Measurements from ENCODE around the gene GARS1.

GARS1 gene

DNA sequence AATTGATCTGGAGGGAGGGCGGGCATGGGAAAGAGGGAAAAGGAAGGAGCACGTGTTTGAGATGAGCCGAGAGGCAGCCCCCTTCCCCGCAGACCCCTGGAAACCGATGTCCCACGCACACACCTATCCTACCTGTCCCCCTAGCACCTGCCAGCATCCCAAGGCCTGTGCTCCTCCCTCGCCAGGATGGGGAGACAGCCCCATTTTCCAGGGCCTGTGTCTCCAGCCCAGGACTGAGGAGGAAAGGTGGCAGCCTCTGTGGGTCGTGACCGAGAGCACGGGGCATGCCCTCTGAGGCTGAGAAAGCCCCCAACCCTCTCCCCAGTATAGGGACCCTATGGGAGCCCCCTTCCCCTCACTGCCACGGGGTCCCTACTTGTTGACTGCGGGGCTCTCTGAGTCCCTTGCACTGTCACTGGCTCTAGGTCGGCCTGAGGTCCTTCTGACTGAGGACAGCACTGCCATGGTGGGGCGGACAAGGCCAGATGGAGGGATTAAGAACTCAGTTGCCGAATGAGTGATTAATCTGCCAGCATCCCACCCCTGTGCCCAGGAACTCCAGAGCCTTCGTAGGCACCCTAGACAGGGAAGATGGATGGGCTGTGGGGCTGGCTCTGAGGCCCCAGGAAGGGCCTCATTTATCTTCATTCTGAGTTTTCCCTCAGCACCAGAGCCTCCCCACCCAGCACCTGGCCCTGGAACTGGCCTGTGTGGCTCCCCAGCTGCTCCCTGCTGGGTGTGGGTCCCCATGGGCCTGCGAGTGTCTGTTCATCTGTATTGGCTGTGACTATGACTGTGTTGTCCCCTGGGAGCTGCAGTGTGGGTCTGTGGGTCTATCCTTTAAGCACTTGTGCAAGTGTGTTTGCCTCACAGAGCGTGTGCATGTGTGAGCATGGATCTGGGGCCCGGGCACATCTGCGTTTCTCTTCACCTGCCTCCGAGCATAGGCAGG is 61.6 kb downstream of the GARS1 start:
- no peak for DNase-seq

DNA sequence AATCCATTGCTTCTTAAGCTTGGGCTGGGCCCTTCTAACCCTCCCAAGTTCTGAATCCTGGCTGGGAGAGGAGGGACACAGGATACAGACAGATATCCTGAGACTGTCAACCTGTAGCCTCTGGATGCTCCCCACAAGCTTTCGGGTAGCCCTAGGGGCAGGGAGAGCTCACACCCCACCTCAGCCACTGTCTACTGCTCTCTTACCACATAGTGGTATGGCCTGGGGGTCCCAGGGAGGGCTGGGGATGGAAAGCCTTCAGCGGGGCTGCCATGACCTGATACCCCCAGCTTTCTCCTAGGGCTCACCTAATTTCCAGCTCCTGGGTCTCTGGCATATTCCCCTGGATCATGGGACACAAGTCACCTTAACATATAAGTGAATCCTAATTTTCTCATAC is 62.5 kb downstream of the GARS1 start:
- DNase-seq: no peak

DNA sequence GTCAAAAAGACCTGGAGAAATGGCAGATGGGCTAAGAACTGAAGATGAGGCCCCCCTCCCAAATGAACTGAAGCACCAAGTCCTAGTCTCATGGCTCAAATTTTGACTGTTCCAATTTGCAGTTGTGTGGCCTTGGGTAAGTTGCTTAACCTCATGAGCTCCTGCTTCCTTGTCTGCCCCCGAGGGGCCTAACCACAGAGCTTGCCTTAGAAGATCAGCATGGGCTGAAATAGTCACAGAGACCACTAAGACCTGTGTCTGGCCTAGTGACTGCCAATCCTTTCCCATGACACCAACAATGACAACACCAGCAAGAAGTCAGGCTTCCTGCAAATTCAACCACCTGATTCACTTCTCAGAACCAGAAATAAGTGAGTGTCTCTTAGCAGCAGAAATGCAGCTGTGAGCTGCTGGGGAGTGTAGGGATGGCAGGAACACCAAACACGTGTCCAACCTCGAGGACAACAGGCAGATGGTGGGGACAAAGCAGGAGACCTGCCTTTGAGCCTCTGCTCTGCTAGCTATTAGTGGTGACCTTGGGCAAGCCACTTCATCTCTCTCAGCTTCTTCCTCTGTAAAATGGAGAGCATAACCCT is 63.9 kb downstream of the GARS1 start:
- DNase-seq: no peak

DNA sequence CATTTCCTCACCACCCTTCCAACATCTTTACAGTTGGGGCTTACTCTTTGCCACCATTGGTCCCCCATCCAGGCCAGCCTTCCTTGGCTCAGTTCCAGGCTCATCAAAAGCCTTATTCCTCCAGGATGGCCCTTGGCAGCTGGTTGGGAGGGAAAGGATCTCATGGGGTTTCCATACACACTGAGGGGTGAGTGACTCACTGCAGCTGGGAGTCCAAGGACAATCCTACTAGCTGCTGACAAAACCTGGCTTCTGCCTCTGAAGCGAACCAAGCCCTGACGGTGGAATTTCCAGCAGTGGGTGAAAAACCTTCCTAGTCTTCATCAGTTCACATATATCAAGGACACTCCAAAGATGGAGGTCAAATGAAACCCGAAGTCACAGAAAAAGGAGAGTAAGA is 64.6 kb downstream of the GARS1 start:
- no peak for DNase-seq

DNA sequence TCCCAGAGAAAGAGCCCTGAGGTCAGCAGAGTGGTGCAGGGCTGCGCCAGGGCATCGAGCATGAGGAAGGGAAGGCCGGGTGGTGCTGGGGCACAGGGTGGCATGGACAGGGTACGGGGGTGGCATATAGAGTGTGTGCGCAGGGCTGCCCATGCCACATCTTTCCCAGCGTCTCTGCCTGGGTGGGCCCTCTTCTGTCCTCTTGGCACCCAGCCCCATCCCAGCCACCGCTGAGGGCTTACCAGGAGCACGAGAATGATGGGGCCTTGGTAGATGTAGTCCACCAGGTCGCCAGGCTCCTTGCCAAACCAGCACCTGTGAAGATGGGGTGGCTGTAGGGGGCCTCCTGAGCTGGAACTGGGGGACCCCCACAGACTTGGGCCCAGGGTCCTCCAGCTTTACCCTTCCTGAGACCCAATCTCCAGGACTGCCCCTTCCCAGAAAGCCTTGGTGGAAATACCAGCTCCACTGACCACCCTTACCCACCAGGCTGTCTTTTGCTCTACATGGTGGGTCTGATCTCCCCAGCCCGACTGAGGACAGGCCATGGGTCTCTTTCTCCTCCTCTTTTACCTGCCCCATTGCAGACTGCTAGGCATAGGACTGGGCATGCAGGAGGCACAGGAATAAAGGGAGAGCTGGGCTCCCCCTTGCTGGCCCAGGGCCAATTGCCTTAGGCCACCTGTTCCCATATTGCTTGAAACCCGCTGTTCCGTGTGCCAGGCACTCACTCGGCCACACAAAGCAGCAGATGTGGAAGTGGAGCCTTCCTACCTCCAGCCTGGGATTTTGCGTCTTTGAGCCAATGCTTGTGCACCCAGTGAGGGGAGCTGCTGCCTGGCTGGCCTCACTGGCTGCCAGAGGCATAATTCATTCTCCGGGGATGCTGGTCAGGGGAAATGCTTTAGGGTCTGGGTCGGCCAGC is 65.9 kb downstream of the GARS1 start:
- no peak for DNase-seq

DNA sequence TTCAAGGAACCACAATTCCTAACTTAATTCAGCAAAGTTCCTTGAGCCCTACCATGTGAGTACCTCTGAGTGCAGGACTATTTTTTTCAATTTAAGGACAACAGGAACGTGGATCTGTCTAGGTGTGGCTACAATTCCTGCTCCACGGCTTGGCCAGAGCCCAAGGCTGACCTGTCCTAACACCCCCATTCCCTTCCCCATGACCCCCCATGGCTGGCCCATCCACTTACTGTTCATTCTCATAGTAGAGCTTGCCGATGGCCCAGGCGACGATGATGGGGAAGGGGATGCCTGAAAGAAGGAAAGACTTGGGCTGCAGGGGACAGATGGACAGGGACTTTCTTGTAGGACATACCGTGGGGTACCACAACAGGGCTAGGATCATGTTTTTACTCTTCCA is 67.2 kb downstream of the GARS1 start:
- no peak for DNase-seq

DNA sequence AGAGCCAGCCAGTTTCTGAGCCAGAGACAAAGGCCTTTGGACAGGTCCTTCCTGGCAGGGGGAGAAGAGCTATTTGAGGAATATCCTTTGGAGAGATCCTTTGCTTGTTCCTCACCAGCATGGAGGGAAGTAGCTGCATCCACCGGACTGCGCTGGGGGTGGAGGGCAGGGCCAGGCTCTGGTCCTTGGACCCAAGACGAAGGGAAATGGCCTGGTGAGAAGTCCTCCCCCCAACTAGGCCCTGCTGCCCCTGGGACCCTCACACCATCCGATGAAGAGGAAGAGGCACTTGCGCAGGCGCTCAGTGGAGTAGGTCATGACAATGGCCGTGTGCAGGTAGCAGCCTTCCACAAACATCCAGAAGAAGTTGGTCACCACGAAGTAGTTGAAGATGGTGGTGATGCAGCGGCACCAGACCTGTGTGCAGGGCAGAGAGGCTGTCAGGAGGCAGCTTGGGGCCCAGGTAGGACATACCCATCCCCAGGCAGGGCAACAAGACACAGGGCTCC is 67.8 kb downstream of the GARS1 start:
- DNase-seq: no peak

DNA sequence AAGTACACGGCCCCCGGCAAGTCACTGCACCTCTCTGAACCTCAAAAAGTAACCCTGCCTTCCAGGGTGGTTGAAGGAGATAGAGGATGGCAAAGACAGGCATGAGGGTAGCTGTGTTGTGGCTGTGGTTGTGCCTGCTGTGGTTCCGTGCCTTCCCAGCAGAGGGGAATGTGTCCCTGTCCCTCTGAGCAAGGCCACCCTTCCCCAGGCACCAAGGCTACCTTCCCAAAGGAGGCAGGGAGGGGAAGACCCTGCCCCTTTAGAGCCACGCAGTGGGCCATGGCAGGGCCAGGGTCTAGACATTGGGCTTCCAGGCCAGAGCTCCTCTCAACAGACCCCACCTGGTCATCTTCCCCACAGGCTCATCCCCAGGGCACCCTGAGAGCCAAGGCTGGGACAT is 68.7 kb downstream of the GARS1 start:
- no peak for DNase-seq

DNA sequence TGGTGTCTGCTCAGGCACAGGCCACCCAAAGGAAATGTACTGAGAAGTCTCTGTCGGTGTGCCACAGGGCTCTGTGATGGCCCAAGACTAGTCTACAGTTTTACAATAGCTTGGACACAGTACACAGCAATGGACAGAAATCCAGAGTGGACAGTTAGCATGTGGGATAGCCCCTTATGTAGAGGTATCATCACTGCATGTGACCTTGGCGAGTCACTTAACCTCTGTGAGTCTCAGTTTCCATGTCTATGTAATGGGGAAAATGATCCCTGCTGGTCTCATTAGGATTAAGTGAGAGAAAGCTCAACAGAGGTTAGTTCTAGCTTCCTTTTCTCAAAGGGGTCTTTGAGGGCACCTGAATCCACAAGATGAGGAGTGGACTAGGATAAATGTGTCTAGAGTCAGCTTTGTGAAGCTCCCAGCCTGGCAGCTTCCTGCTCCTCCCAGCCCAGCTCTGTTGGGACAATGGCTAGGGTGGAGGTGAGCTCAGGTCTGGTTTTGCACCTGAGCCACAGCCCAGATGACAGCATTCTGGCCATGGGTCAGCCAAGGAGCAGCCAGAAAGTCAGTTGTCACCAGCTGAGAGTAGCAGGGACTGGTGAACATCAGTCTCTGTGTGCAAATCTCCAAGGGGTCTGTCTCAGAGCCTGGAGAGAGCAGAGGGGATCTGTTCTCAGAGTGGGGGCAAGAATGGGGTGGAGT is 69.7 kb downstream of the GARS1 start:
- no peak for DNase-seq

DNA sequence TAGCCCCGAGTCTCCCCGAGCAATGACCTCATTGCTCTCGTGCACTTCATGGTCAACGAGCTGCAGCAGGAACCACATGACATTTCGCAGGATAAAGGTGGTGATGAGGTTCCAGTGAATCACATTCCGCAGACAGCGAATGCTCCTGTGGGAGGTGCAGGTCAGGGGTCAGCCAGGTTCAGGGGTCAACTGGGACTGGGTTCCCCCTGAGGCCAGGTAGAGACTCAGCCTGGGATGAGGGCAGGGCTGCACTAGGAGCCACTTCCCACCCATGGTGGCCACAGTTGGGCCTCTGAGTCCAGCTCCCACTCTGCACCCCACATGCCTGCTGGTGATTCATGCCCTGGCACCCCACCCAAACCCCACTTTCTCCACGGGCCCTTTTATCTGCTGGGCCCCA is 70.4 kb downstream of the GARS1 start:
- DNase-seq: no peak

DNA sequence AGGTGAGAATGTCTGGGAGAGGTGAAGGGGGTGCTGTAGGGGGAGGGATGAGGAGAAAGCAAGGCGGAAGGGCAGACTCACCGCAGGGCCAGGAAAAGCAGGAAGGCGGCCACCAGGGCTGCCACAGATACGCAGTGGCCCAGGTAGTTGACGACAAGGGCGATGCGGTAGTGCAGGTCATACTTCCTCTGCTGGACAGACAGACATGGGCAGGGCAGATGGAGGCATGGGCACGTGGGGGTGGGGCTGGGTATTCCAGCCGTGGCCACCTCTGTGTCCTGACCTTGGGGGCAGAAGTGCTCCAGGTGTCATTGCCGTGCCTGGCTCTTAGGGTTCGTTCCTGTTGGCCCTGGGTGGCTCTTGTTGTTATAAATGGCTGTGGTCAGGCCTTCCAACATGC is 70.8 kb downstream of the GARS1 start:
- DNase-seq: no peak

DNA sequence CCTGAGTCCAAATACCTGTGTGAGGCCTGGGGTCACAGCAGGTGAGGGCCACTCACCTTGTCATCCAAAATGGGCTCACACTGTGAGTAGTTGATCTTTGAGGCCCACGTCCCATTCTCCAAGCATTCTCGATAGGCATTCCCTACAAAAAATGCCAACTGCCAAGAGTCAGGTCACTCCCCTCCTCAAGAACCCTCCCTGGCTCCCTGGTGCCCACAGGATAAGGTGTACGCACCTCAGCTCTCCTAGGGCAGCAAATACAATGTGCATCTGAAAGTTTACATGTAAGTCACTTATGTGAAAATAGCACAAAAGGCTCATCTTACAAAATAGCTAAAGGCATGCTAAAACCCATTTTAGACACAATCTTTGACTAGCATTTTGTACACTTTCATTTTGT is 72.5 kb downstream of the GARS1 start:
- no peak for DNase-seq

DNA sequence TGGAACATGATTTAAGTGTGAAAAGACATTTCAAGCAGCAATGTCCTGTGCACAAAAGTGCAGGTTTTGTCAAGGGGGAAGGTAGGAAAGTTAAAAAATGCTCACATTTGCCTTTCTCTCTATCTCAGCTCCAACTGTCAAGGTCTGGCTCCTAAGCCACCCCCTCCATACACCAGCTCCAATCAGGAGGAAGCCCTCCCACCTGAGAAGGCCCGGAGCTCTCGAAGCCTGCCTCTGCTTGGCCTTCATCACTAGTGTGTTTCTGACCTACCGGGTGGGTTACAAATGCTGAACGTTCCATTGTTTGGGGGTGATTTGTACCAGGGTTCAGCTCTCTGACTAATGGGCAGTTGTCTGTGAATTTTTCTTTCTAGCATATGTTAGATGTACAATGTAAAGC is 73.4 kb downstream of the GARS1 start:
- DNase-seq: no peak

DNA sequence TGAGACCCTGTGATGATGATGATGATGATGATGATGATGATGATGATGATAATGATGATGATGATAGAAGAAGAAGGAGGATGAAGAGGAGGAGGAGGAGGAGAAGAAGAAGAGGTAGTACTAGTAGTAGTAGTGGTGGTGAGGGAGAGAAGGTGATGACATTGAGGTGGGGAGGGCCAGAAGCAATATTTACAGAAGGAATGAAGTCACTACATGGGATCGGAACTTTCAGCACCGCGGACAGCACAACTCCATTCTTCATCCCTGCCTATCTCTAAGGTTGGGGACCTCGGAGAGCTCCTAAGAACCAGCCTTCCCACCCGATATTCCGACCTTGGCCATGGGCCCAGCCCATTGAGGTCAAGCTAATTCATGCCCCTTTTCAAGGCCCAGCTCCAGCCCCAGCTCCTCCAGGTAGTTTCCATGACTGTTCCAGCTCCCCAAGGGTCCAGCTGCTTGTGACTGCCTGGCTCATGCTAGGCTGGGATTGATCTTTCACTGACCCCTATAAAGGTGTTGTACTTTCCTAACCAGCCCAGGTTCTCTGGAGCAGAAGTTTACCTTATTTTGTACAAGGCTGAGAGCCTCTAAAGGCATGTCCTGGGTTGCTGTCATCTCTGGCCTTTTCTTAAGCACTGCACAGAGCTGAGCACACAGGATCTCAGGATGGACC is 77.3 kb downstream of the GARS1 start:
- no peak for DNase-seq

DNA sequence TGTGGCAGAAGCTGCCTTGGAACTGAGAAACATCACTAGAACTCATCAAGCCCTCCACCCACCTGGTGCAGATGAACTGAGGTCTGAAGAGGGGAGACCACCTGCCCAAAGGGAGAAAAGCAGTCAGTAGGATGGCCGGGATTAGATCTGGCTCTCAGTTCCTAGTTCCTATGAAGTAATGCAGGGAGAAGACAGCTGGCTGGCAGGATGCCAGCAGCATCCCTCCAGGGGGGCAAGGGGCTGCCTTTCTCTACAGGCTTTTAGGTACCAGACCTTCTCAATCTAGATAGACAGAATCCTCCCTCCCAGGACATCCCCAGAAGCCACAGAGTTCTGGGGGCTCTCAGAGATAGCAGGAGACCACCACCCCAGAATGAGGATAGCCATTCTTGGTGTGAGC is 79.7 kb downstream of the GARS1 start:
- no peak for DNase-seq

DNA sequence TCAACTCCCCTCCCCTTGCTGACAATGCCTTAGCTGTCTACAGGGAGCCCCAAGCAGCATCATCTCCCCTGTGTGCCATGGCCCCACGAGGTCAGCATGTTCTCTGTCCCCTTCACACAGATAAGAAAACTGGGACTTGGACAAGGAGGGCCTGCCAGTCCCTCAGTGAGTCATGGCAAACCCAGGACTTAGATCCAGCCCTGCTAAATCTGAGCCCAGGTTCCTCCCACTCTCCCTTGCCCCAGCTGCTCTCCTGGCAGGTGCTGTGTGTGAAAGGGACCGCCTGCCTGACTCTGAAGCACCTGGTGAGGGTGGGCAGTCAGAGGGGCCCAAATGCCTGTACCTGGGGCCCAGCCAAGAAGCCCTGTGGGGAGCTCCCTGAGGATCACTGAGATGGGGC is 80.2 kb downstream of the GARS1 start:
- DNase-seq: no peak

DNA sequence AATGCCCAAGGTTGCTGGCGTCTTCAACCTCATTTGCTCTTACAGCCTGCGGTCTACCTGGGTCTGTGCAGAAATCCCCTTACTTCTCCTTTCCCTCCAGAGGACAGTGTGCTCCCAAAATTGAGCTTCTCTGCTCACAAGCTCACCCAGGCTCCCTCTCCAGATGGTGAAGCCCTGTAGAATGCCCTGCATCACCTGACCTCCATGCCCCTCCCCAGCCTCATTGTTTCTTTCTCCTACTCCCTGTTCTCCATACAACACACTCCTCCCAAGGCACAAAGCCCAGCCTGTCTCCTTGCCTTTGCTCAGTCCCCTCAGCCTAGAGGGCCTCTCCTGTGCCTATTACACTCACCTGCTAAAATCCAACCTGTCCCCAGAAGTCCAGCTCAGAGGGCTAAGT is 84.1 kb downstream of the GARS1 start:
- DNase-seq: no peak

DNA sequence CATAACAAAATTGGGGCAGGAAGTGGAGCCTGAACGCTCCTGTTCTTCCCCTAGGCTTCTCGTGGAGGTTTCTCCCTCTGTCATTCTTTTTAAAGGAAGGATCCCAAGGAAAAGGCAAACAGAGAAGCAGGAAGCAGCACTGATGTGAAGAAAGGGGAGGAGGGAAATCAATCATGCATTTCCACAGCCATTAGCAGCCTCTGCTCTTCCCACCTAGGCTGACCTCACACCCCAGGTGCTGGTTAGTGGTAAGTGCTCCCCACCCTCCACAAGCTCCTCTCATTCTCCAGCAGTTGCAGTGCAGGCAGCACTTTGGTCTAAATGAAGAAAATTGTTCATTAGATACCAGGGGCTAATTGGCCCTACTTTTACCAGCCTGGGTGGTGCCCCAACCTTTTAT is 85.0 kb downstream of the GARS1 start:
- DNase-seq: no peak

DNA sequence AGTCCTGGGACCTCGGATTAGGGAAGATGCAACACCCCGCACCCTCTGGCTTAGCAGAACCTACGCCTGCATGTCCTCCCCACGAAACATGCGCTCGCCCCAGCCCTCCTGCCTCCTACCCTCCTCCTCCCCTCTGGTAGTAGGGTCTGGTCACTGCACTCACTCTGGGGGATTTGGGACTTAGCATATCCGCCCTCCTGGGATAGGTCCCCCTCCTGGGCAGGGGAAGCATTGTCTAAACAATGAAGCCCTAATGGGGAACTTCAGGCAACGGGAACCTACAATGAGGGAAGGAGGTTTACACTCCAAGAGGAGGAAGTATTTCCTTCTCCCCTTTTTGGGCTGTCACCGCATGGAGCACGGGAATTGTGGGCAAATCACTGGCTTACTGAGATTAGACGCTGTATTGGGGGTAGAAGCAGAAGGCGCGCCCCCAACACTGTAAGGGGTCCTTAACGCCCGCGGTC is 86.7 kb downstream of the GARS1 start:
- DNase-seq: no peak

DNA sequence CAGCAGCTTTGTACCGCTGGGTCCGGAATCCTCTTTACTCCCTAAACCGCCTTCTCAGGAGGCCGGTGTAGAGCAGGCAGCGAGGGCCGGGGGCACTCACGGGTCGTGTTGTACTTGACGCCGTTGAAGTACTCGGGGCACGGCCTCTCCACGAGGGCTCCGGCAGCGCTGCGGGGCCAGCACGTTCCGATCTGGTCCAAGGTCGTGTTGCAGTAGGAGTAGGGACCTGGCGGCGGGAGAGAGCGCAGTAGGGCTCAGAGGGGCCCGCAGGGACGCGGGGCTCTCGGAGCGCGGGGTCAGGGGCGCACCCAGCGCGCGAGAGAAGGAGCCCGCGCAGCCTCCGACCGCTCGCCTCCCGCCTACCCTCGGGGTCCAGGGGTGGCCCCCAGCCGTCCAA is 87.1 kb downstream of the GARS1 start:
- no peak for DNase-seq

DNA sequence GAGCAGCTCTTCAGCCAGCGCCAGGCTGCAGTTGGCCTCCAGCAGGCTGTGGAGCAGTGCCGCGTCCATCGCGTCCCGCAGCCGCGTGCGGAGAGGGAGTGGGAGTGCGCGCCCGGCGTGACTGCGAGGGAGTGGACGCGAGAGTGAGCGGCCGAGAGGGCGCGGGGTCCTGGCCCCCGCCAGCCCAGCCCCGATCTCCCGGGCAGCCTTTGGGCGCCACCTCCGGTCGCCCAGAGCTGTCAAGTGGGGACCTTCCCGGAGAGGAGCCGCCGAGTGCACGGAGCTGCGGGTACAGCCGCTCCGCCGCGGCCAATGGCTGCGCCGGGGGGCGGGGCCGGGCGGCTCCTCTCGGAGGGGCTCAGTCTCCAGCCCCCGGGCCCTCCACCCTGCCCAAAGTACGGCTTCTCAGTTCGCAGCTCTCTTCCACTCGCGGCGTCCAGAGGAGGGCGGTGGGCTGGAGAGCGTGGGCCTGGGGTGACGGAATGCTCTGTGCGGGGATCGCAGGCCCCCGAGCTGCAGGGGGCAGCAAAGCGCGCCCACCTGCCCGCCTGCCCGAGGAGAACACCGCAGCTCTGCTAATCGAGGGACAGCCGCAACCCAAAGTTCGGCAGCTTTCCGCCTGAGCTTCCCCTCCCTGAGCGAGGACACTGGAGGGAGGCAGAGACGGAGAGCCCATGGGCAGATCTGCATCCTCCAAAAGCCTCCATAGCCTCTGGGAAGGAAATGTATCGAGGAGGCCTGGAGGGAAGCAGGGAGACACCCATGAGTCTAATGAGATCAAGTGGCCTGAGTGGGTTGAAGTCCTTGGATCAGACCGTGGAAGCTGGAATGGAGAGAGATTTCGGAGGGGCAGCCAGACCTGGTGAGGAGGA is 87.8 kb downstream of the GARS1 start, which contains the start of gene CRHR2:
TSS of gene CRHR2 (minus strand) at position 245 of the 872 bp plus-strand sequence. CDS start at position 69, 176 bp downstream.
- peak in 1 of 4 experiments; percentile 13 for DNase-seq

Data from activated naive CD4-positive, alpha-beta T cell (primary cell).